HG02870 (cell line): ENCODE measurements around the gene PTPRH.
"Not testable (repeated sequence)": the region's sequence is repeated elsewhere in the genome, so short reads cannot be mapped to it uniquely, and the experiment has no call there.

Source experiments
- ATAC-seq: cut with Tn5 transposase; IDR thresholded peaks from one replicate; pipeline ENCODE4 v1.9.1; 2021; ENCODE audit warnings: mild to moderate bottlenecking, moderate library complexity; ENCODE audit not compliant: unreplicated experiment

PTPRH gene

GRCh38 chr19:55193481-55193880, 15.8 kb downstream of the PTPRH start:
- no peak for ATAC-seq

- no peak for ATAC-seq
Measured at GRCh38 chr19:55189403-55189835, 19.9 kb downstream of the PTPRH start.

- ATAC-seq = no peak
Measured at GRCh38 chr19:55188625-55189024, 20.7 kb downstream of the PTPRH start.

GRCh38 chr19:55186080-55186479, 23.2 kb downstream of the PTPRH start:
- no peak for ATAC-seq

GRCh38 chr19:55181740-55182139, 27.6 kb downstream of the PTPRH start:
- no peak for ATAC-seq

- no peak for ATAC-seq
Measured at GRCh38 chr19:55179606-55180484, 29.5 kb downstream of the PTPRH start, which contains the start of gene SYT5. TSS of gene SYT5 (minus strand) at chr19:55180289. CDS start at chr19:55179041, 1,248 bp downstream.

- ATAC-seq = peak; percentile 61
Measured at GRCh38 chr19:55178781-55179599, 30.3 kb downstream of the PTPRH start.

GRCh38 chr19:55176076-55176475, 33.2 kb downstream of the PTPRH start:
- ATAC-seq = no peak

- no peak for ATAC-seq
Measured at GRCh38 chr19:55175117-55175867, 34.0 kb downstream of the PTPRH start.

GRCh38 chr19:55174425-55175116, 34.7 kb downstream of the PTPRH start:
- no peak for ATAC-seq

GRCh38 chr19:55173714-55174409, 35.4 kb downstream of the PTPRH start:
- ATAC-seq = no peak

- no peak for ATAC-seq
Measured at GRCh38 chr19:55173186-55173713, 36.1 kb downstream of the PTPRH start.

GRCh38 chr19:55172741-55173140, 36.6 kb downstream of the PTPRH start:
- no peak for ATAC-seq

GRCh38 chr19:55172318-55172717, 37.0 kb downstream of the PTPRH start:
- not testable (repeated sequence) for ATAC-seq

- ATAC-seq = no peak
Measured at GRCh38 chr19:55171440-55171839, 37.9 kb downstream of the PTPRH start.

GRCh38 chr19:55169136-55169535, 40.2 kb downstream of the PTPRH start:
- no peak for ATAC-seq

- ATAC-seq = peak; percentile 80
Measured at GRCh38 chr19:55166530-55167268, 42.6 kb downstream of the PTPRH start, which contains the start of gene DNAAF3. TSS of gene DNAAF3 (minus strand) at chr19:55166613. CDS start at chr19:55166413, 200 bp downstream.

GRCh38 chr19:55165952-55166529, 43.3 kb downstream of the PTPRH start:
- ATAC-seq = no peak
